Naive thymus-derived CD4-positive, alpha-beta T cell (primary cell): Measurements from ENCODE around the gene ZNF213. TPM values are rescaled to one million over a fixed set of nuclear protein-coding genes. Genes with fewer than 3 reads are reported as not detected.
A peak's percentile ranks its signal among the peaks of the same experiment; 100 is the strongest.

Source experiments
- ATAC-seq: fragments of 150-1000 bp; cut with Tn5 transposase; 2 replicates; pipeline ENCODE4 v1.10.0; 2021; ENCODE audit warnings: mild to moderate bottlenecking, moderate library complexity
- CTCF ChIA-PET: fragments of 350-600 bp; sonication (Branson Sonifier 250); formaldehyde crosslinking; loops from one replicate; lab custom pipeline; 2021; ENCODE audit warnings: antibody characterized with exemption; lab: Charles Lee
- POLR2A ChIA-PET: fragments of 350-600 bp; sonication (Branson Sonifier 250); formaldehyde crosslinking; loops from one replicate; lab custom pipeline; 2021; ENCODE audit warnings: antibody characterized with exemption, inconsistent platforms; lab: Charles Lee
- DNase-seq, 9 donors: peaks; one replicate each; pipeline versions ENCODE4 v3.0.0 to v3.0.0-alpha.2; 2020 to 2022; ENCODE audit warnings: mixed read lengths in 1 of 9
- H3K27ac ChIP-seq: one replicate; pipeline ENCODE4 v1.7.0; 2013; ENCODE audit warnings: mild to moderate bottlenecking, low read depth, low read length, moderate library complexity
- H3K27me3 ChIP-seq, 2 donors: one replicate each; pipeline ENCODE4 v1.7.0; 2013; ENCODE audit warnings: low read length in 2 of 2, mild to moderate bottlenecking in 2 of 2, moderate library complexity in 2 of 2; ENCODE audit not compliant: control insufficient read depth in 2 of 2, insufficient read depth in 2 of 2
- H3K36me3 ChIP-seq, 3 experiments: 1 replicate in 2 of 3; 2 replicates in 1 of 3; pipeline ENCODE4 v1.7.0; 2013; ENCODE audit warnings: low read length in 3 of 3, mild to moderate bottlenecking in 3 of 3, moderate library complexity in 1 of 3; ENCODE audit not compliant: insufficient read depth in 3 of 3, control insufficient read depth in 2 of 3
- H3K4me1 ChIP-seq, 2 donors: one replicate each; pipeline ENCODE4 v1.7.0; 2013; ENCODE audit warnings: low read length in 2 of 2, mild to moderate bottlenecking in 2 of 2, moderate library complexity in 1 of 2; ENCODE audit not compliant: control insufficient read depth in 2 of 2, insufficient read depth in 2 of 2
- H3K4me3 ChIP-seq: 2 replicates; pipeline ENCODE4 v1.7.0; 2013; ENCODE audit warnings: mild to moderate bottlenecking, low read length
- H3K9me3 ChIP-seq, 3 experiments: 1 replicate in 2 of 3; 2 replicates in 1 of 3; pipeline ENCODE4 v1.7.0; 2013; ENCODE audit warnings: low read length in 3 of 3; ENCODE audit not compliant: control insufficient read depth in 2 of 3
- H3K27ac Mint-ChIP-seq, 9 donors: one replicate each; pipeline ENCODE4 v1.8.0; 2020 to 2022; ENCODE audit warnings: mixed read lengths in 9 of 9, mild to moderate bottlenecking in 8 of 9, moderate library complexity in 5 of 9, inconsistent platforms in 2 of 9
- H3K27me3 Mint-ChIP-seq, 5 donors: one replicate each; pipeline ENCODE4 v1.8.0; 2021 to 2022; ENCODE audit warnings: mixed read lengths in 5 of 5, mild to moderate bottlenecking in 1 of 5
- H3K36me3 Mint-ChIP-seq, 5 donors: one replicate each; pipeline ENCODE4 v1.8.0; 2020 to 2022; ENCODE audit warnings: mixed read lengths in 5 of 5, mild to moderate bottlenecking in 3 of 5, inconsistent platforms in 1 of 5
- H3K4me1 Mint-ChIP-seq, 7 donors: one replicate each; pipeline ENCODE4 v1.8.0; 2020 to 2022; ENCODE audit warnings: mixed read lengths in 7 of 7, mild to moderate bottlenecking in 3 of 7, inconsistent platforms in 1 of 7
- H3K4me3 Mint-ChIP-seq, 10 donors: one replicate each; pipeline ENCODE4 v1.8.0; 2020 to 2022; ENCODE audit warnings: mild to moderate bottlenecking in 10 of 10, mixed read lengths in 10 of 10, moderate library complexity in 6 of 10, inconsistent platforms in 2 of 10
- H3K9me3 Mint-ChIP-seq, 11 donors: one replicate each; pipeline ENCODE4 v1.8.0; 2020 to 2022; ENCODE audit warnings: mixed read lengths in 11 of 11, mild to moderate bottlenecking in 4 of 11, inconsistent platforms in 1 of 11, moderate library complexity in 1 of 11
- intact Hi-C, 2 donors: fragments of 100-400 bp; cut with micrococcal nuclease; formaldehyde crosslinking; loops; one replicate each; pipeline ENCODE4 v1.15.1; 2023
- polyA plus RNA-seq, 2 donors: library from polyadenylated mRNA; unstranded; fragments of 300-500 nt; fragmentation: Illumina TruSeq; gene quantifications; one replicate each; pipeline ENCODE4 v1.2.3, GENCODE V29; 2021
- total RNA-seq, 6 experiments: library from RNA in 5 of 6; stranded (reverse) in 5 of 6; gene quantifications; 1 replicate in 5 of 6; 2 replicates in 1 of 6; pipeline ENCODE4 v1.2.3 and lab custom pipeline; 2021 to 2026

Gene ZNF213
- total and polyA plus RNA-seq, 7 experiments from 2014 or later: 1.7 to 14.0 (median 6.5) TPM

GRCh38 chr16:3112058-3112880 lies 22.6 kb upstream of the ZNF213 start, which contains the start of gene ZNF205:
Gene ZNF205 (plus strand): TSS chr16:3112586. CDS start chr16:3113431, 845 bp downstream.
- no peak within 1 kb of the TSS for H3K4me3 Mint-ChIP-seq
- peaks cover 0 to 25% (median 0%) of the 10 kb centered on the region in 5 donors for H3K27me3 Mint-ChIP-seq
- no peak within 1 kb of the TSS for H3K27ac ChIP-seq
- H3K9me3 ChIP-seq: no peaks in the 10 kb centered on the region
- no peaks in the 10 kb centered on the region for H3K36me3 ChIP-seq
- DNase-seq (no peak), ATAC-seq (no peak)
- peaks cover 2 to 17% (median 8%) of the 10 kb centered on the region in 5 donors for H3K36me3 Mint-ChIP-seq
- no peak within 1 kb of the TSS for H3K4me3 ChIP-seq
- intact Hi-C loops: no loop called here
- ChIA-PET POLR2A (interaction anchor here (1.4 kb wide), 1 partner anchor 10 kb away, joined by 4 read pairs; no protein-coding TSS in a partner anchor), CTCF (interaction anchor here (0.7 to 2.0 kb wide), 2 partner anchors 17 to 20 kb away, joined by 3 to 9 read pairs; no protein-coding TSS in a partner anchor)
- H3K9me3 Mint-ChIP-seq: no peaks in the 10 kb centered on the region
- H3K27ac Mint-ChIP-seq: peak within 1 kb of the TSS in 2 of 9 donors; percentile 14 to 49
- peaks cover 2 to 11% (median 3%) of the 10 kb centered on the region in 7 donors for H3K4me1 Mint-ChIP-seq
- H3K4me1 ChIP-seq: peaks cover 2 to 3% of the 10 kb centered on the region in 2 donors
- no peaks in the 10 kb centered on the region for H3K27me3 ChIP-seq

DNA sequence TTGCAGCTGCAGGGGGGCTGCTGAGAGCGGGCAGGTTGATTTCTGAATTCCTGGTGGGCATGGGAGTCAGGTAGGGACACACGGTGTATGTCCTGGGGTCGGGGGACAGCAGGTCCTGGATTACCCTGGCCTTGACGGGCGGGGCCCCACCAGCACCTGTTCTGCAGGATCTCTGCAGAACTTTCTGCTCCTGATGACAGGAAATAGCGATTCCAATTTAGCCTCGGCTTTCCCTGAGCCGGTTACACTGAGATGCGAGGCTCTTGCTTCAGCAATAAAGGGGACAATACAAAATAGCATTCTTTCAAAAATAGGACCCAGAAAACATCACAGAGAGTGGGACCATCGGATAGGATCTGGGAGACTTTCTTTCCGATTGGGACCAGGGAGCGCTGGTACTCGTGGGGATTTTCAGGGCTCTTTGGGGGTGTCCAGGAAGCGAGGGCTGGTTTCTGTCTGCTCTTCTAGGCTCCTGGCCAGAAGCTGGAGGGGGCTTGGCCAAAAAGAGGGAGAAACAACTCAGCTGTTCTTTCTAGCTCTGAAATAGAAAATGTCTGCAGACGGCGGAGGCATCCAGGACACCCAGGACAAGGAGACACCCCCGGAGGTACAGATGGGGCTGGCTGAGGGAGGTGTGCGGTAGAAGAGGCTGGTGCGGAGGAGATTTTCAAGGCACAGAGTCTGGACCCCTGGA lies 21.8 kb upstream of the ZNF213 start:
- H3K36me3 ChIP-seq: no peaks in the 10 kb centered on the region
- no peak overlapping the region for H3K27ac ChIP-seq
- intact Hi-C loops: no loop called here
- DNase-seq: no peak
- no peak for ATAC-seq
- peak overlapping the region in 1 of 9 donors; percentile 14 for H3K27ac Mint-ChIP-seq
- H3K27me3 ChIP-seq: no peaks in the 10 kb centered on the region
- peaks cover 0 to 25% (median 0%) of the 10 kb centered on the region in 5 donors for H3K27me3 Mint-ChIP-seq
- H3K4me3 Mint-ChIP-seq: no peak overlapping the region
- ChIA-PET CTCF (interaction anchor here (0.7 to 2.0 kb wide), 2 partner anchors 17 to 19 kb away, joined by 3 to 9 read pairs; no protein-coding TSS in a partner anchor), POLR2A (interaction anchor here (0.6 to 1.4 kb wide), 3 partner anchors 10 to 22 kb away, joined by 3 to 4 read pairs (median 3); partner anchors contain the start of gene ZNF213)
- H3K36me3 Mint-ChIP-seq: peaks cover 2 to 17% (median 8%) of the 10 kb centered on the region in 5 donors
- H3K4me1 Mint-ChIP-seq: peaks cover 0 to 9% (median 0%) of the 10 kb centered on the region in 7 donors
- no peaks in the 10 kb centered on the region for H3K9me3 ChIP-seq
- H3K9me3 Mint-ChIP-seq: no peaks in the 10 kb centered on the region
- no peak overlapping the region for H3K4me3 ChIP-seq
- no peaks in the 10 kb centered on the region for H3K4me1 ChIP-seq

DNA sequence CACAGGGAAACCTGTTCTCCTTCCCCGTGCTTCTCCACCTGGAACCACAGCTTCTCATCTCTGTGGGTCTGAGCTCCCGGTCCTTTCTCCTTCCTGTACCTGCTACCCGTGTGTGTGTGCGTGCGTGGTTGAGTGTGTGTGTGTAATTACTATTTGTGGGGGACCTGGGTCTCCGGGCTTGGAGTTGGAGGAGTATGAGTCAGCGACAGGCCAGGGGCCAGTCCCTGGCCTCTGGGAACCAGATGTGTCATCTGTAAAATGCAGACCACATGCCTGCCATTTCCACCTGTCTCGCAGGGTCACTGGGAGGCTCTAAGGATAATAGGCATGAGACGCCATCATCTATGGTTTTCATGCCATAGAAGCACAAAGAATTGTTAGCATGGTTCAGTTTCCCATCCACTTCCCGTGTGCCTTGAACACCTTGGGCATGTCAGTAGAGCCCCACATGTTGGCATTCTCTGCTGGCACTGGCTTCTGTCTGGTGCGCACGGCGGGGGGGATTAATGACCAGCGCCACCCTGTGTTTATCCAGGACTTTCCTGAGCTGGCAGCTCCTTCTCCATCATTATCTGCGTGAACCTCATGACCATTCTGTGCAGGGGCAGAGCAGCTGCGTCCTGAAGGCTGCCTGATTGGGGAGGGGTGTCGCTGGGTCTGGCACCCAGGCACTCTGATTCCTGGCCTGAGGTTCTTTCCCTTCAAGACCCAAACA lies 20.9 kb upstream of the ZNF213 start:
- POLR2A ChIA-PET: interaction anchor here (0.9 to 1.9 kb wide), 4 partner anchors 8 to 49 kb away, joined by 3 to 5 read pairs (median 4); partner anchors contain the start of gene IL32
- DNase-seq: no peak

DNA sequence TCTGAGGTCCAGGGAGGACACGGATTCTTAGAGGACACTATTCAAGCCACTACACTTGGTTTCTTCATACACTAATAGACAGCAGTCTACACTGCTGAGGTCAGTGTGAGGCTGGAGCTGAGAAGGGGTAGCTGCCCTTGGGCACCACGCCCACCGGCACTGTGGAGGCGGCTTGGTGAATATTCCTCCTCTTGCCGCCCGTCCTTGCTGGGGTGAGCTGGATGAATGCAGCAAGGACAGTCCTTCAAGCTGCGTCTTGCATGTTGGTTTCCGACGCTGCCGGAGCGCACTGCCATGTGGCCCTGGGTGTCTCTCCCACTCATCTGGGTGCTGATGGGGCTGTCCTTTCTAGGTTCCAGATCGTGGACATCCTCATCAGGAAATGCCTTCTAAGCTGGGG lies 19.8 kb upstream of the ZNF213 start:
- ATAC-seq (no peak), DNase-seq (no peak)
- H3K27ac ChIP-seq: no peak overlapping the region
- H3K27me3 Mint-ChIP-seq: peaks cover 0 to 22% (median 0%) of the 10 kb centered on the region in 5 donors
- H3K4me1 ChIP-seq: no peaks in the 10 kb centered on the region
- peaks cover 0 to 6% (median 0%) of the 10 kb centered on the region in 7 donors for H3K4me1 Mint-ChIP-seq
- POLR2A ChIA-PET: interaction anchor here (0.7 to 1.9 kb wide), 5 partner anchors 9 to 55 kb away, joined by 3 to 5 read pairs (median 4); partner anchors contain the start of gene IL32
- H3K36me3 Mint-ChIP-seq: peaks cover 0 to 17% (median 8%) of the 10 kb centered on the region in 5 donors
- intact Hi-C loops: no loop called here
- H3K4me3 ChIP-seq: no peak overlapping the region
- H3K36me3 ChIP-seq: no peaks in the 10 kb centered on the region
- H3K4me3 Mint-ChIP-seq: no peak overlapping the region
- H3K27me3 ChIP-seq: no peaks in the 10 kb centered on the region
- CTCF ChIA-PET: interaction anchor here (0.9 to 1.2 kb wide), 2 partner anchors 12 to 14 kb away, joined by 3 to 4 read pairs; no protein-coding TSS in a partner anchor
- H3K27ac Mint-ChIP-seq: no peak overlapping the region
- H3K9me3 Mint-ChIP-seq: no peaks in the 10 kb centered on the region
- no peaks in the 10 kb centered on the region for H3K9me3 ChIP-seq

More for the DNA sequence above, 20.9 kb upstream of the ZNF213 start:
- ATAC-seq: no peak
- no peaks in the 10 kb centered on the region for H3K27me3 ChIP-seq
- H3K27ac ChIP-seq: no peak overlapping the region
- H3K4me1 Mint-ChIP-seq: peaks cover 0 to 9% (median 0%) of the 10 kb centered on the region in 7 donors
- H3K36me3 Mint-ChIP-seq: peaks cover 2 to 17% (median 8%) of the 10 kb centered on the region in 5 donors
- no peaks in the 10 kb centered on the region for H3K36me3 ChIP-seq
- no peaks in the 10 kb centered on the region for H3K4me1 ChIP-seq
- intact Hi-C loops: no loop called here
- CTCF ChIA-PET: interaction anchor here (0.7 kb wide), 1 partner anchor 55 kb away, joined by 3 read pairs; no protein-coding TSS in a partner anchor
- H3K27me3 Mint-ChIP-seq: peaks cover 0 to 25% (median 0%) of the 10 kb centered on the region in 5 donors
- no peaks in the 10 kb centered on the region for H3K9me3 Mint-ChIP-seq
- no peak overlapping the region for H3K27ac Mint-ChIP-seq
- no peak overlapping the region for H3K4me3 ChIP-seq
- no peak overlapping the region for H3K4me3 Mint-ChIP-seq
- no peaks in the 10 kb centered on the region for H3K9me3 ChIP-seq

GRCh38 chr16:3115561-3115960 lies 19.3 kb upstream of the ZNF213 start:
- Mint-ChIP-seq H3K27ac (no peak overlapping the region), H3K27me3 (peaks cover 0 to 18% (median 0%) of the 10 kb centered on the region in 5 donors), H3K9me3 (no peaks in the 10 kb centered on the region), H3K4me1 (peaks cover 0 to 6% (median 0%) of the 10 kb centered on the region in 7 donors), H3K4me3 (no peak overlapping the region), H3K36me3 (peaks cover 0 to 17% (median 8%) of the 10 kb centered on the region in 5 donors)
- no peaks in the 10 kb centered on the region for H3K9me3 ChIP-seq
- H3K27ac ChIP-seq: no peak overlapping the region
- no peaks in the 10 kb centered on the region for H3K36me3 ChIP-seq
- ChIA-PET POLR2A (interaction anchor here (0.7 to 1.9 kb wide), 3 partner anchors 10 to 56 kb away, joined by 3 to 5 read pairs (median 4); no protein-coding TSS in a partner anchor), CTCF (interaction anchor here (0.9 to 1.2 kb wide), 2 partner anchors 11 to 14 kb away, joined by 3 to 4 read pairs; no protein-coding TSS in a partner anchor)
- H3K27me3 ChIP-seq: no peaks in the 10 kb centered on the region
- H3K4me3 ChIP-seq: no peak overlapping the region
- intact Hi-C loops: no loop called here
- DNase-seq (no peak), ATAC-seq (no peak)
- no peaks in the 10 kb centered on the region for H3K4me1 ChIP-seq
